Fibroblast of skin of back (primary cell): Measurements from ENCODE around the gene SMYD3.
"Not testable (repeated sequence)": the region's sequence is repeated elsewhere in the genome, so short reads cannot be mapped to it uniquely, and the experiment has no call there.

Experiments used
- DNase-seq: peaks from one replicate; pipeline ENCODE4 v3.0.0-alpha.2; 2013

The SMYD3 gene

DNA sequence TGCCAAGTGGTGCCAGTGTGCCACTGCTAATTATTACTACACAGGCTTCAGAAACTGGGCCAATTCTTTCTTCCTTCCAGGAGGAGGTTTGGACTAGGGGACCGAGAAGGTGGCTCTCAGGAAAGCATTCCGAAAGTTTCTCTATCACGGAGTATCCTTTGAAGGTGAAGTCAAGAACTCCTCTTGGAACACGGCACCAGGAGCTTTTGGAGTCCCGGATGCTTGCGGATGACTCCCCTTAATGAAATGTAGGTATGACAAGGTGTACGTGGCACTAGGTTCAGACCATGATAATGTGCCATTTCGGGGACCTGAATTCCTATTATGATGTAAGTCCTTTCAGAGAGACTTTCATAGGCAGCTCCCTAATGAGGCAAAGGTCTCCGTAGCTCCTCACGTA is 718.2 kb downstream of the SMYD3 start:
- no peak for DNase-seq

DNA sequence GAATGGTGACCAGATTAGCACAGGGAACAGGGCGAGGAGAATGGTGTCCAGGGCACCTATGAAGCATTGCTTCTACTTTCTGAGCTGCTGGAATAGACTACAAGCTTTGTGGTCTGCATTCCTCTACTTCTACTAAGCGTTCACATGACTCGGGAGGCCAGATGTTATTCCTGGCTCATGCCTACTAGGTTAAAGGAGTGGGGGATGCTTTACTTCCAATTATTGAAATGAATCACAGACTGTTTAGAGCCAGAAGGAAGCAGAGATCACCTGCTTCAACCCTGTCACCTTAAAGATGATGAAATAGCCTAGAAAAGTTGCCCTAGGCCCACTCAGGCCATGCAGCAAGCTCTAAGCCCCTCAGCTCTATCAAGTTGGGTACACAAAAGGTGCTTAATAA is 718.8 kb downstream of the SMYD3 start:
- DNase-seq: peak; percentile 94

DNA sequence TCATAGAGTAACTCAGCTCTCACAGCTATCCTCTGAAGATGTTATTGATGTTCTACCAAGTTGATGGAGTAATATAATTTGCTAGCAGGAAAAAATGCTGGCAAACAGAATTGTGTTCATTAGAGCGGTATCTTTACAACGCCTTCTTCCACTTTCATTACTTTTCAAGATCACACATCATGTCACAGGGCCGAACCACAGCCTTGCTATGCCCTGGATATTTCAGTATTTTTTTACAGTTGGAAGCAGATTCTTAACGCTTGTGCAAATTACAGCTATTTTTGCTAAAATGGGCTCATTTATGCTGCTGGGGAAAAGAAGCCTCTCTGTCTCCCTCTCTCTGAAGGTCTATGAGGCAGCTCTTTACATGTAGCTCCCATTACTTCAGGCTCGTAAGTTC is 720.1 kb downstream of the SMYD3 start:
- DNase-seq: no peak

DNA sequence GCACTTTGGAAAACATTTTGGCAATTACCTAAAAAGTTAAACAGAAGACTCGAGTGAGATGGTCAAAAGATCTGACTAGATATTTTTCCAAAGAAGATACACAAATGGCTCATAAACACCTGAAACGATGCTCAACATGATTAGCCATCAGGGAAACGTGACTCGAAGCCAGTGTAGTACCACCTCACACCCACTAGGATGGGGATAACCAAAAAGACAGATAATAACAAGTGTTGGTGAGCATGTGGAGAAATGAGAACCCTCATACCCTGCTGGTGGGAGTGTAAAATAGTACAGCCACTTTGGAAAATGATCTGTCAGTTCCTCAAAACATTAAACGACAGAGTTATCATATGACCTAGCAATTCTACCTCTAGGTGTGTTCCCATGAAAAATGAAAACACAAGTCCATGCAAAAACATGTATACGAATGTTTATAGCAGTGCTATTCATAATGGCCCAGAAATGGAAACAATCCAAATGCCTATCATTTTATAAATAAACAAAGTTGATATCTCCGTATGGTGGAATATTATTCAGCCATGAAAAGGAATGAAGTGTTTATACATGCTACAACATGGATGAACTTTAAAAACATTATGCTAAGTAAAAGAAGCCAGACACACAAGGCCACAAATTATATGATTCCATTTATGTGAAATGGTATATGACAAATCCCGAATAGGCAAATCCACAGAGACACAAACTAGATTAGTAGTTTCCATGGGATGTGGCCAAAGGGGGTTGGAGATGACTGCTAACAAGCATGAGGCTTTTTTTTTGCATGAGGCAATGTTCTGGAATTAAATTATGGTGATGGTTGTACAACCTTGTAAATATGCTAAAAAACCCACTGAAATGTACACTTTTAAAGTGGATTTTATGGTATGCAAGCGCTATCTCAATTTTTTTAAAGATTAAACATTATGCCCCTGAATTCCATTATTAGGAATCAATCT is 727.0 kb downstream of the SMYD3 start:
- no peak for DNase-seq

DNA sequence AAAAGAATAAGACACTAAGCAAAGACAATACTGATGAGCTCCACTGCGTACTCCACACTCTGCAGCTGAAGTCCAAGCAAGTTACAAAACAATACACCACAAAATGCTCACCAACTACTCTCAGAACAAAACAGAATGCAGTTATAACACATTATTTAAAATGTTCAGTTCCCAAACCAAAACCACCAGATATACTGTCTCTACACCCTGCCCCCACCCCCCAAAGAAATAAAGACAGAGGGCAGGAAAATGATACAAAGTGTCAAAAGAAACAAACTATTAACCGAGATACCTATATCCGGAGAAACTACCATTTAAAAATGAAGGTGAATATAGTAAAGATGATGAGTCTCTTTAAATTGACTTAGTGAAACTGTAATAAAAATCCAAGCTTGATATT is 729.3 kb downstream of the SMYD3 start:
- DNase-seq: no peak

DNA sequence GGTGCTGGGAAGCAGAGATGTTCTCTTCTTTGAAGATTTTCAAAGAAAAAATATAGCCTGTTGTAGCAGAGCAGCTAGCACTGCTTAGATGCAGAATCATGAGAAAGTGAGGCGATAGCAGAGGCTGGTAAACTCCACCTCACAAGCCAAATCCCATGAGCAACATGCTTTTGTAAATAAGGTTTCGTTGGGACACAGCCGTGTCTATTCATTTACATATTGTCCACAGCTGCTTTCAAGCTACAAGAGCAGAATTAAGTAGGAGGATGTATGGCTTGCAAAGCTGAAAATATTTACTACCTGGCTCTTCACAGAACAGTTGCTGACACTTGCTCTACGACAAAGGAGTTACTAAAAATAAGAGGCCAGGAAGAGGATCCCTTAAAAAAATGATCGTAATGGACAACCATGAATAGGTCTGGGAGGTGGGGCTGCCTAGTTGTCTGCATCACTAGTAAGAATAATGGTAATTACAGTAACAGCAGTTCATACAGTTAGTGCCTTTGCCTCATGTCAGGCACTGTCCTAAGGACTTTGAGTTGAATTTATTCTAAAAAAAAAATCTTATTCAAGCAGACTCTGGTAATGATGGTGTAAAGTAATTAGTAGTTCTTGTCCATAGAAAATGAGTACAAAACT is 730.3 kb downstream of the SMYD3 start:
- DNase-seq: no peak

DNA sequence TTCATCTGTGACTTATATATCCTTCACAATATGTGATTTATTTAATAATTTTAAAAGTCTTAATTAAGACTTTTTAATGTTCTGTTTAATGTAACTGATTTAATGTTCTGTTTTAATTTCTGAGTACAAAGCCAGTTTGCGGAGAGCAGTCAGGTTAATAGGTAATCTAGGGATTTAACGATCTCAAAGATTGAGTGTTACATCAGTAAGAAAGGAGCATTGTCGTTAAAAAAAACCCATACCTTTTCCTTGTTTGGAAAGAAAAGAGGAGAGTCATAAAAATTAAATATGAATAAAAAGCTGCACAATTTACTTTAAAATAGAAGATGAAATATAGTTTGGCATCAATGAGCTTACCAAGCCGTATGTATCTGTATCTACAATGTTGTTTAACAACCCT is 730.9 kb downstream of the SMYD3 start:
- DNase-seq: no peak

DNA sequence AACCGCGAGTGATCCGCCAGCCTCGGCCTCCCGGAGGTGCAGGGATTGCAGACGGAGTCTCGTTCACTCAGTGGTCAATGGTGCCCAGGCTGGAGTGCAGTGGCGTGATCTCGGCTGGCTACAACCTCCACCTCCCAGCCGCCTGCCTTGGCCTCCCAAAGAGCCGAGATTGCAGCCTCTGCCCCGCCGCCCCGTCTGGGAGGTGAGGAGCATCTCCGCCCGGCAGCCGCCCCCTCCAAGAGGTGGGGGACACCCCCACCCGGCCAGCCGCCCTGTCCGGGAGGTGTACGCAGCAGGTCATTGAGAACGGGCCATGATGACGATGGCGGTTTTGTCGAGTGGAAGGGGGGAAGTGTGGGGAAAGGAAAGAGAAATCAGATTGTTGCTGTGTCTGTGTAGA is 732.1 kb downstream of the SMYD3 start:
- DNase-seq: not testable (repeated sequence)

DNA sequence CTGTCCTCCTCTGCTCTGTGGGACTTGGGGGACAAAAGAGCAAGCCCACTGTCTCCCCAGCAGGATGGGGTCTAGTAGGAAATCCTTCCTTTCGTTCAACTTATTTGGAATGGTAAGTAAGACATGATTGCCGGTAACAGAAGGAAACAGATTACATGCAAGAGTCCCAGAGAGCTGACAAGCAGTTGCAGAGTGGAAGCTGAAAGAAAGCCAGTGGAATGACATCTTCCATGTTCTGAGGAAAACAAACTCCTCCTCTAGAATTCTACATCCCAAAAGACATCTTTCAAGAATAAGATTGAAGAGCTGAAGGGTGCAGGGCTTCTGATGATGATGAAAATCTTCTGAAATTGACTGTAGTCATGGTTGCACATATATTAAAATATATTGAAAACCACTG is 732.9 kb downstream of the SMYD3 start:
- no peak for DNase-seq

DNA sequence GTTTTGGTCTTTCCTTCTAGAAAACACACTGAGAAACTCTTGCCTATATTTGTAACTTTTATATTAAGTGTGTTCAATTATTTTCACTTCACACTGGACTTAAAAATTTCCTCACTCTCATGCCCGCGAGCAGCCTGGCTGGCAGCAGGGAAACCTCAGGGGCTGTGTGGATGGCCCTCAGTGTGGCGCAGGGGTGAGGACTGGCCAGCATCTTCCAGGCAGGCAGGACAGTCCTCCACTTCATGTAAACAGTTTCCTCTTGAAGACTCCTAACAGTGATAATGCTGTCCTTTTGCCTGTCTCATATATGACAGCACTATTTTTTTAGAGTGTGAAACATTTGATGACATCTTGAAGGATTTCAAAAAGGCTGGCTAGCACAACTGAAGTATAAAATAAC is 733.7 kb downstream of the SMYD3 start:
- no peak for DNase-seq

DNA sequence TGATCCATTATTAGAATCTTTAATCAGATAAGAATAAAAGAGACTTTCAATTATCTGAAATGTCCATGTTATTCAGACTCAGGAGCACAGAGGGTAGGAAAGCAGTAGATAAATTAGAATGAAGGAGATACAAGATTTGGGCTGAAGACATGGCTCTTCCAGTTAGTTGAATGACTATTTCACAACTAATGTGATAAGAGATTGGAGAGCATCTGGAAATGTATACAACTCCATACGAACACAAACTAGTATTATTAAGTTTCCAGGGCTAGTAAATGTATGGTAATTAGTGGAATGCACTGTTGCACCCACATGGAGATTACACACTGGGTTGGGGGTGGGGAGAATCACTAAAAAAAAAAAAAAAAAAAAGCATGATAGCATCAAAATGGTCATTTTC is 734.3 kb downstream of the SMYD3 start:
- DNase-seq: no peak

DNA sequence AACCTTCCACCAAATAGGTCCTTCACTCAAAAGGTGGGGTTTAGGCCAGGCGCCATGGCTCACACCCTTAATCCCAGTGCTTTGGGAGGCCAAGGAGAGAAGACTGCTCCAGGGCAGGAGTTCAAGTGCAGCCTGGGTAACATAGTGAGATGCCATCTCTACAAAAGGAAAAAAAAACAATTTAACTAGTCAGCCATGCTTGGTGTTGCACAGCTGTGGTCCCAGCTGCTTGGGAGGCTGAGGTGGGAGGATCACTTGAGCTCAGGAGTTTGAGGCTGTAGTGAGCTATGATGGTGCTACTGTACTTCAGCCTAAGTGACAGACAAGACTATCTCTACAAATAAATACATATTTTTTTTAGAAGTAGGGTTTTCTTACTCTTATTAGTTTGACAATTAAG is 734.8 kb downstream of the SMYD3 start:
- DNase-seq: no peak

DNA sequence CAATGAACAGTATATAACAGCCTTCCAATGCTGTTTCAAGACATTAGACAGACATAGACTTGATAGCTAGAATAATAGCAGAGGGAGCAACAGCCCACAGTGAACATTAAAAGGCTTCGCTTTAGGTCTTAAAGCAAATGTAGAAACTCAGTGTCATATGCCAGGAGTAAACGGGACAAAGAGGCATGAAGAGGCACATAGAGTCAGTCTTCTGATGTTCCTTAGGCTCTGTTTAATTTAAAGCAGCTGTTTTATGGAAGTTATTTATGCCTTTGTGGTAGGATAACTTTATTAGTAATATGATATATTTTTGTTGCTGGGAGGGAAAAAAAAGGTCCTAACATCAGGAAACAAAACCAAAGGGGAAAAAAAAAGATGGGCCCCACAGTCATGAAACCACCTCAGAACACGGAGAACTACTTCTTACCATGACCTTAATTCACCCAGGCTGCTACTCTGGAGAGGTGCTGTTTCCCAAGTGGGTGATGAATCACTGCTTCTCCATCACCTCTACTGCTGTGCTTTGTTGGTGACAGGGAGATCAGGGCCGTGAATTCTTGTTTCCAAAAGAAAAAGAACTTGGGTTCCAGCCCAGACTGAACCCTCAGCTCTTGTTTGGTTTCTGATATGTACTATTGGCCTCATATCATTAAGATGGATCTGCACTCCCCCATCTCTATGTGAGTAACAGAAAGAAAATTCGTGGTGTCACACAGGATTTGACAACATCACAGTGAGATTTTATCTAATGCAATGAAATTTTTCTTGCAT is 735.4 kb downstream of the SMYD3 start:
- peak; percentile 94 for DNase-seq

DNA sequence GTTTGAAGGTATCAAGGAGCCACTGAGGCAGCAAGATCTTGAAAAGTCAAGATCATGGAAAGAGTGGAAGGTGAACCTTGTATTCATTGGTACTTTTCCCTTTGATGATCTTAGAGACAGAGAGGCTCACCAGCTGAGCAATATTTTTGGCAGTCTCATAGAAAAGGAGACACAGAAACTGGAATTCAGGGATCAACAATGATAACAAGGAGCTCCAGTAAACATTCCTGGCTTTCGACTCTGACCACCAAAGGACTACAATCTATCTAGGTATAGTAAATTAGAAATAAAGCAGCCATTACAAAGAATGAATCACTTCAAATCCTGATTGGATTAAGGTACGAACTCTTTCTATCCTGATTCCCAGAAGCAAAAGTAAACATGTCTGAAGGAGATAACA is 736.9 kb downstream of the SMYD3 start:
- peak; percentile 44 for DNase-seq

DNA sequence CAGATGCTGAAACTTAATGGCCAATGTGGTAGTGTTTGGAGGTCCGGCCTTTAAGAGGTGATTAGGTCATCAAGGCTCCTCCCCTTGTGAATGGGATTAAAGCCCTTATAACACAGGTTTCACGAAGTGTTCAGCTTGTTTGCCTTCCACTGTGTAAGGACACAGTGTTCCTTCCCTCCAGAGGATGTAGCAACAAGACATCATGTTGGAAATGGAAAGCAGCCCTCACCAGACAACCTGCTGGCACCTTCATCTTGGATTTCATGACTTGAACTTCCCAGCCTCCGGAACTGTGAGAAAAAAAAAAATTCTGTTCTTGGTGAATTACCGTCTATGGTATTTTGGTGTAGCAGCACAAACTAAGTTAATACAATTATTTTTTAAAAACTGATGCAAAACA is 738.5 kb downstream of the SMYD3 start:
- DNase-seq: no peak

DNA sequence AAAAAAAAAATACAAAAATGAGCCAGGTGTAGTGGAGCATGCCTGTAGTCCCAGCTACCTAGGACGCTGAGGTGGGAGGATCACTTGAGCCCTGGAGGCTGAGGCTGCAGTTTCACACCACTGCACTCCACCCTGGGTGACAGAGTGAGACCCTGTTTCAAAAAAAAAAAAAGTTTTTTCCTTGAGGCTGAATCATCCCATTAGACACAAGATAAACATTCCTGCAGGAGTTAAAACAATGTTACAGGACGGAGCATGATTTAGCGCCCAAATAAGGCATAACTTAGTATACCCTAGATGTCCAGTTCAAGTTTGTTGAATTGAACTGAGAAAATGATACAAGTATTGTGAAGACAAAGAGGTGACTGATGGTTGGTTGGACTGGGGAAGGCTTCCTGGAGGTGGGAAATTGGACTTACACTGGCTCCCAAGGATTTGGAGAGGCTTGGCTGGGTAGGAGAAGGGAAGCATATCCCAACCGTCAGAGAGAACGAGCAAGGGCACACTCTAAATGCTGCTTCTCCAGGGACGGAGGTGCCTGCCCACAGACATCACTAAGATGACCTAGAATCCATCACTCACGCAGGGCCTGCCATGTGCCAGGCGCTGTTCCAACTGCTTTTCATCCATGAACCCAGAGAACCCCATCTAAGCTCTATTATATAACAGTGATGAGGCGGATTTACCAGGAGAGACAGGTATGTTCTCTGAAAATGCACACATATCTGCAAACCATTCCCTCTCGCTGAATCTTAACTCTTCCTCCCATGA is 741.7 kb downstream of the SMYD3 start:
- DNase-seq: peak; percentile 96

DNA sequence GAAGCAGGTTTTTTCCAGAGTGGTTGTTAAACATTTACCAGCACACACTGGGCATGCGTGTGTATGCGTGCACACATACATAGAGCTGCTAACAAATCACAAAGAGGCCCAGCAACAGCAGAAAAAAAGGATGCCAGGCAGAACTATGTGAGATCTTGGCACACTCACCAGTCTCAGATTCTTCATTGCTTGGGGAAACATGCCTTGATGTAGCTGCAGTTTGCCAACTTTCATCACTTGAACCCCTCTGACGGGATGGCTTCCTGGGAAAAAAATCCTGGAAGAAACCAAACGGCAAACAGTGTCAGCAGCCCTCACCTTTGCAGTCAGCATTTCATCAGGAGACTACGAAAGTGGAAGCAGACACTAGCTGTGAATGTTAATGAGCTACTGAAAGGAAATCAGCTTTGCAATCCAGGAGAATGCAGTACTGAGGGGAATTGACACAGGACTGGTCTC is 743.2 kb downstream of the SMYD3 start:
- no peak for DNase-seq

DNA sequence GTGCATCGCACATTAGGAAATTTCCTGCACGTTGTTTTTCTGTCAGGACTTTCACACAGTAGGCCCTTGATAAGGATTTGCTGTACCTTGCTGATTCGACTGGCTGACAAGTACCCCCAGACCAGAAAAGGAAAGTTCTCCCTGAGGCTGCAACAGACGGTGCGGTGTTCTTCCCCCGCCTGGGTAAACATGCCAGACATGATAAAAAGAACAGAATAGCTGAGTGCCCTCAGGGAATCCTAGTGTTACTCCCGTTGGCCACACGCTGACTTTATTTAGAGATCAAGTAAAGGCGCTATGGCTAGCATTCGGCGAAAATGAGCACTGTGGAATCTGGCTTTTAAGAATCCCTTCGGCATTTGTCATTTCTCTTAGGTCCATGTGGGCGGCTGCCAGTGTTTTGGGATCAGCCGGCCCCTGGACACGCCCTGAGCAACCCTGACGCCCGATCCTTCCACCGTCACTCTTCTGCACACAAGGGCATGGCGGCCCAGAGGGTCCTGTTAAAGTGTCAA is 744.6 kb downstream of the SMYD3 start:
- no peak for DNase-seq

DNA sequence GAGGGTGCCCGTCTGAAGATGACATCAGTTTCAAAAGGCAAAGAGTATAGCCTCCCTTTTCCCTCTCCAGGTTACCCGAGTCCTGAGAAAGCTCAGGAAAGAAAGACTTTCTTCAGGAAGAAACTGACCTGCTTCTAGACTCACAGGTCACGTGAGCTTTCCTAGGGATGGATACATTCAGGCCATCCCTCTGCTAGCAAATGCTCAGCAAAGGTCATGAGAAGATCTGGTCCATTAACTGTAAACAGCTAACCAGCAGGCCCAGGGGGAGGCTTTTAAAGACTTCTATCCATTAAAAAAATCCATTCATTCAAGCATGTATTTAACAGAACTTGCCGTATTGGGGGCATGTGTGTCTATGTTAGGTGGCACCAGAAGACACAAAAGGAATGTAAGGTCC is 746.8 kb downstream of the SMYD3 start:
- DNase-seq: no peak

DNA sequence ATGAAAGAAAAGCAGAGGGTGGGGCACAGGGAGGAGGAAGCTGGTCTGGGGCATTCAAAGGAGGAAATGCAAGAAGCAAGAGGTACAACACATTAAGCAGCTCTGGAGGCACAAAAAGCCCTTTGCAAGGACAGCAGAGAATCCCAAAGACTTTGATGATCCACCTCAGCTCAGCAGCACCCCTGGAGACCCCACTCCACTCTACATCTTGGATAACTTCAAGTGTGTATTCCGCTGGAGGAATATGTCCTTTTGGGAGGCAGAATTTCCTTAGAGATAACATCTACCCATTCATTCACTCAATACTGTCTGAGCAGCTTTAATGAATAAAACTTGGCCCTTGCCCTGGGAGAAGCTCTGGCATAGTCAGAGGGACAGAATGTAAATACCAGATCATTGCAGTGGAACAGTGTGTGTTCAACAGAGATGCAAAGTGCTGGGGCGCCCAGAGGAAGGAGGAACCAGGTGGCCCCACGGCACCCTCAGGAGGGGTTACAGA is 752.6 kb downstream of the SMYD3 start:
- DNase-seq: no peak

DNA sequence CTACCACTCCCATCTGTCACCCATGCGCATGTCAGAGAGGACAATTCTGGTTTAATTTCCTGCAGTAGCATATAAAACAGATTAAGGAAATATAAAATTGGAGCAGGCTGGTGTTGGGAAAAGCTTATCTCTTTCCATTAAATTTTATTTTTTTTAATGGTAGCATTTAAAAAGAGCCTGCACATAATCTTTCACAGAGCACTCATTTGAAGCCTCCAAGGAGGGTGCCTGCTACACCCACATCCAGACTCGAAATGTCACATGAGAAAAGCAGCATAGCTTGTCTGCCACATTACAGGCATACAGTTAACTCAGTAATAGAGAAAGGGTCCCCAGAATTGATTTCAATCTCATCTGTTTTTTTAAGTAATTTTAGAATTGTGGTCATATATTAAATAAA is 753.3 kb downstream of the SMYD3 start:
- DNase-seq: no peak

DNA sequence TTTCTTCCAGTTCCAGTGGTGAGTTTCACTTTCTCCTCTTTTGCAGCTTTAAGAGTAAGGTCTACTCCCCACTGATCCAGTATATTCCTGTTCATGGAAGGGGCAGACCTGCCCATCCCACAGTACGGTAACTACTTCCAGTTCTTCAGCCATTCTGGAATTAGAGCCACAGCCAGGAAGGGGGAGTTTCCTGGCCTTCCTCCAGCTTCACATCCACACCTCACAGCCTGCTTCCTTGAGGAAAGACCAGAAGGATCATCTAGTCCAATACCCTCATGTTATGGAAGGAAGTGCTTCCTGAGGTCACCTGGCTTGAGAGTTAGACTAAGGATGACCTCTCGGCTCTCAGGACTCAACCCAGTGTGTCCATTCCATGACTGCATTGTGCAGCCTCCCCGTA is 754.5 kb downstream of the SMYD3 start:
- DNase-seq: no peak
